ENCODE data around the gene COX5A.
"Not testable (repeated sequence)": the region's sequence is repeated elsewhere in the genome, so short reads cannot be mapped to it uniquely, and the experiment has no call there.

Gene COX5A

DNA sequence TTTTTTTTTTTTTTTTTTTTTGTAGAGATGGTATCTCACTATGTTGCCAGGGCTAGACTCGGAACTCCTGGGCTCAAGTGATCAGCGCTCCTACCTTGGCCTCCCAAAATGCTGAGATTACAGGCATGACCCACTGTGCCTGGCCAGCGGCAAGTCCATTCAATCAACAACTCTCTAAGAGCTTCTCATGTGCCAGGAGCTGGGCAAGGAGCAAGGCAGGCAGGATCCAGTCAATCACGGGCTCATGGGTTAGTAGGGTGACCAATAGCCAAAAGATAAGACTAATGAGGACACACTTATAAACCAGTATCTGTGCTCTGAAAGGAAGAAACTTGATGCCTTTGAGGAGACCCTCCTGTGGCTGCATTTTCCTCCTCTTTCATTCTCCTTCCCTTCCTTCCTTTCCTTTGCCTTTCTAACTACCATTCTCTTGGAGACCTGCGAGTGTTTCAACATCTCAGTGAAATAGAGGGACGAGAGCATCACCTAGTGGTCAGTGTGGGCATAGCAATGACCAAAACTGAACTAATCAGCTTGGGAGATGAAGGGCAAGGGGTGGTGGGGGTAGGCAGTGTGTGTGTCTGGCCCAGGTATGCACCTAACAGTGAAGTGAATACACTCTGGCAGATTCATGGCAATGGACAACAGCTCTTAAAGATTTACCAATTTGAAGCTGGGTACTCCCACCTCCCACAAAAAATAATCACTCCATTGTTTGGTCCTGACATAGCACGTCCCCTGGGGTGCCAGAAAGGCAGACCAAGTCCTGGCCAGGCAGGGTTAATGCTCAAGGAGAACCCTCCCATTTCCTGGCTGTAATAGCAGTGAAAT, 12.4 kb upstream of the COX5A start:
- Histone ChIP-seq H3K4me2 (no peak overlapping the region), H4K20me1 (ENCODE audit: insufficient read depth) (no peaks in the 10 kb centered on the region), H2AFZ (ENCODE audit: low read depth) (no peak overlapping the region), H3K4me1 (ENCODE audit: low read depth, poor library complexity, severe bottlenecking) (peaks cover 12% of the 10 kb centered on the region), H3K27ac (no peak overlapping the region), H3K27me3 (ENCODE audit: insufficient read depth, low read depth) (no peaks in the 10 kb centered on the region), H3K36me3 (ENCODE audit: insufficient read depth) (no peaks in the 10 kb centered on the region), H3K79me2 (ENCODE audit: insufficient read depth, low read depth) (peaks cover 6% of the 10 kb centered on the region; the same call in 1 of the 2 replicates), H3K4me3 (IDR thresholded peaks at IDR 0.05; ENCODE audit: insufficient read depth, low read depth, low read length) (no peak overlapping the region), H3K9ac (no peak overlapping the region)
- TF ChIP-seq, protein P1, sequence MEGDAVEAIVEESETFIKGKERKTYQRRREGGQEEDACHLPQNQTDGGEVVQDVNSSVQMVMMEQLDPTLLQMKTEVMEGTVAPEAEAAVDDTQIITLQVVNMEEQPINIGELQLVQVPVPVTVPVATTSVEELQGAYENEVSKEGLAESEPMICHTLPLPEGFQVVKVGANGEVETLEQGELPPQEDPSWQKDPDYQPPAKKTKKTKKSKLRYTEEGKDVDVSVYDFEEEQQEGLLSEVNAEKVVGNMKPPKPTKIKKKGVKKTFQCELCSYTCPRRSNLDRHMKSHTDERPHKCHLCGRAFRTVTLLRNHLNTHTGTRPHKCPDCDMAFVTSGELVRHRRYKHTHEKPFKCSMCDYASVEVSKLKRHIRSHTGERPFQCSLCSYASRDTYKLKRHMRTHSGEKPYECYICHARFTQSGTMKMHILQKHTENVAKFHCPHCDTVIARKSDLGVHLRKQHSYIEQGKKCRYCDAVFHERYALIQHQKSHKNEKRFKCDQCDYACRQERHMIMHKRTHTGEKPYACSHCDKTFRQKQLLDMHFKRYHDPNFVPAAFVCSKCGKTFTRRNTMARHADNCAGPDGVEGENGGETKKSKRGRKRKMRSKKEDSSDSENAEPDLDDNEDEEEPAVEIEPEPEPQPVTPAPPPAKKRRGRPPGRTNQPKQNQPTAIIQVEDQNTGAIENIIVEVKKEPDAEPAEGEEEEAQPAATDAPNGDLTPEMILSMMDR (conservative IDR thresholded peaks at IDR 0.05; ENCODE audit: low read depth, low read length): peak; percentile 98

DNA sequence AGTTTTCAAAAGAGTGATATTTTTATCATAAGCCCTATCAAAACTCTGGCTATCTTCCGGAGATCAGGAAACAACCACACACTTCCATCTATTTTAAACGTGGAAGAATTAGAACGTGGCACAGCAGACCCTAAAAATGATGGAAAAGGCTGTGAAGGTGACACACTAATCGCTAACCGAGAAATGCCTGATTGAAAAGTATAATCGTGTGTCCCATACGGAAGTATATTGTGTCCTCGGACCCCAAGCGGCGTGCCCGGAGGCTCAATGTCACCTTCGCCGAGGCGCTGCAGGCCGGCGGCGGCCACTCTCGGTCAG, 642 bp downstream of the COX5A start:
- peak overlapping the region; percentile 95 for H3K4me2 ChIP-seq
- no peaks in the 10 kb centered on the region for H3K36me3 ChIP-seq (ENCODE audit: insufficient read depth)
- peaks cover 34% of the 10 kb centered on the region for H3K4me1 ChIP-seq (ENCODE audit: low read depth, poor library complexity, severe bottlenecking)
- peak overlapping the region; percentile 93 for H3K27ac ChIP-seq
- H3K9ac ChIP-seq: peak overlapping the region; percentile 94
- peaks cover 55% of the 10 kb centered on the region for H3K79me2 ChIP-seq (ENCODE audit: insufficient read depth, low read depth)
- no peak overlapping the region for H3K4me3 ChIP-seq (IDR thresholded peaks at IDR 0.05; ENCODE audit: insufficient read depth, low read depth, low read length)
- H2AFZ ChIP-seq (ENCODE audit: low read depth): peak overlapping the region; percentile 86
- H4K20me1 ChIP-seq (ENCODE audit: insufficient read depth): 0 out of 2 replicates have a peak, but pooled peaks cover 12% of the 10 kb centered on the region
- no peaks in the 10 kb centered on the region for H3K27me3 ChIP-seq (ENCODE audit: insufficient read depth, low read depth)
- TF ChIP-seq, protein P1 (conservative IDR thresholded peaks at IDR 0.05; ENCODE audit: low read depth, low read length): no peak

DNA sequence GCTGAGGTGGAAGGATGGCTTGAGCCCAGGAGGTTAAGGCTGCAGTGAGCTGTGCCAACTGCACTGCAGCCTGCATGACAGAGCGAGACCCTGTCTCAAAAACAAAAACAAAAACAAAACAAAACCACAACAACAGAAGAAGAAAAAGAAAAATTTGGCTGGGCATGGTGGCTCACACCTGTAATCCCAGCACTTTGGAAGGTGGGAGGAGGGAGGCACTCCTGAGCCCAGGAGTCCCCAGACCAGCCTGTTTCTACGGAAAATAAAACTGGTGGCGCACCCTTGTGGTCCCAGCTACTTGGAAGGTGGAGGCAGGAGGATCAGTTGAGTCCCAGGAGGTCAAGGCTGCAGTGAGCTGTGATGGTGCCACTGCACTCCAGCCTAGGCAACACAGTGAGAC, 2.7 kb downstream of the COX5A start:
- peaks cover 34% of the 10 kb centered on the region for H3K4me1 ChIP-seq (ENCODE audit: low read depth, poor library complexity, severe bottlenecking)
- H4K20me1 ChIP-seq (ENCODE audit: insufficient read depth): 0 out of 2 replicates have a peak, but pooled peaks cover 12% of the 10 kb centered on the region
- peaks cover 71% of the 10 kb centered on the region for H3K79me2 ChIP-seq (ENCODE audit: insufficient read depth, low read depth)
- H3K36me3 ChIP-seq (ENCODE audit: insufficient read depth); H3K27ac ChIP-seq; H3K9ac ChIP-seq; H3K27me3 ChIP-seq (ENCODE audit: insufficient read depth, low read depth); H3K4me2 ChIP-seq; H2AFZ ChIP-seq (ENCODE audit: low read depth); H3K4me3 ChIP-seq (IDR thresholded peaks at IDR 0.05; ENCODE audit: insufficient read depth, low read depth, low read length): not testable (repeated sequence)

DNA sequence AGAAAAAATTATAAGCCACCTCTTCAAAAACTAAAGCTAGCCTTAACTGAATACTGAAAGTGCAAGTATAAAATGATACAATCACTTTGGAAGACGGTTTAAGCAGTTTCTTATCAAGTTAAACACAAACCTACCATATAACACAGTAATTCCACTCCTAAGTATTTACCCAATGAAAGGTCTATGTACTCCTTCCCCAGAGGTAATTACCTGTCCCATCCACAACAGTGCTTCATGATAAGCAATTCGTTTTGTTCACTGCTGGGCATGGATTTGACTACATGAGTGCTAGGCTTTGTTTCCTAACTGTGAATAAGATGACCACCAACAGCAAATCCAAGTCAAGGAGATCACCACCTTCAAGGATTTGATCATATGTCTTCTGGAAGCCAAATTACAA, 4.3 kb downstream of the COX5A start:
- H3K27ac ChIP-seq: no peak overlapping the region
- H4K20me1 ChIP-seq (ENCODE audit: insufficient read depth): 0 out of 2 replicates have a peak, but pooled peaks cover 12% of the 10 kb centered on the region
- TF ChIP-seq, protein P1 (conservative IDR thresholded peaks at IDR 0.05; ENCODE audit: low read depth, low read length): no peak
- H3K9ac ChIP-seq: no peak overlapping the region
- H3K4me3 ChIP-seq (IDR thresholded peaks at IDR 0.05; ENCODE audit: insufficient read depth, low read depth, low read length): no peak overlapping the region
- peaks cover 88% of the 10 kb centered on the region for H3K79me2 ChIP-seq (ENCODE audit: insufficient read depth, low read depth)
- H3K4me2 ChIP-seq: no peak overlapping the region
- peaks cover 34% of the 10 kb centered on the region for H3K4me1 ChIP-seq (ENCODE audit: low read depth, poor library complexity, severe bottlenecking)
- peaks cover 8% of the 10 kb centered on the region; the same call in 1 of the 2 replicates for H3K36me3 ChIP-seq (ENCODE audit: insufficient read depth)
- H3K27me3 ChIP-seq (ENCODE audit: insufficient read depth, low read depth): no peaks in the 10 kb centered on the region
- H2AFZ ChIP-seq (ENCODE audit: low read depth): no peak overlapping the region

DNA sequence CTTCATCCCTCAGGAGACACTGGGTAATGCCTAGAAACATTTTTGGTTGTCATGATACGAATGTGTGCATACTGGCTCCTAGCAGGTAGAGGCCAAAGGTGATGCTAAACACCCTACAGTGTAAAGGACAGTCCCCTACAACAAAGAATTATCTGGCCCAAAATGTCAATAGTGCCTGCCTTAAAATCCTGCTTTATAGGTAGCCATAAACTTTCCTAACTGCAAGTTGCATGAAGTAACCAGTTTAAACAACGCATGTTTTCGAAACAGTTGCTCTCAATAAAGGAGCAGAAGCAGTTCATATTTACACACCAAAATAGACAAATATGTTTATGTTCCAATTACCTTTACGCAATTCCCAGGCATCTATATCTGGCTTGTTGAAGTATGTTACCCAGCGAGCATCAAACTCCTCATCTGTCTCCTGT, 9.1 kb downstream of the COX5A start:
- peaks cover 59% of the 10 kb centered on the region for H3K79me2 ChIP-seq (ENCODE audit: insufficient read depth, low read depth)

More for the DNA sequence above, 9.1 kb downstream of the COX5A start:
- Histone ChIP-seq H4K20me1 (ENCODE audit: insufficient read depth) (peaks cover 2% of the 10 kb centered on the region; the same call in 1 of the 2 replicates), H3K27ac (no peak overlapping the region), H3K4me1 (ENCODE audit: low read depth, poor library complexity, severe bottlenecking) (peaks cover 8% of the 10 kb centered on the region), H2AFZ (ENCODE audit: low read depth) (no peak overlapping the region), H3K9ac (no peak overlapping the region), H3K27me3 (ENCODE audit: insufficient read depth, low read depth) (no peaks in the 10 kb centered on the region), H3K4me3 (IDR thresholded peaks at IDR 0.05; ENCODE audit: insufficient read depth, low read depth, low read length) (no peak overlapping the region), H3K4me2 (no peak overlapping the region), H3K36me3 (ENCODE audit: insufficient read depth) (peaks cover 8% of the 10 kb centered on the region; the same call in 1 of the 2 replicates)
- TF ChIP-seq, protein P1 (conservative IDR thresholded peaks at IDR 0.05; ENCODE audit: low read depth, low read length): no peak

All from KMS-11 (cell line).